IMR-90 (cell line): ENCODE data around the gene RHAG.

ENCODE experiments used
- BHLHE40 ChIP-seq: fragments of 150-350 bp; IDR thresholded peaks from 2 replicates; pipeline ENCODE4 v1.6.1; 2016; ENCODE audit warnings: mild to moderate bottlenecking, low read depth, low read length
- CEBPB ChIP-seq: IDR thresholded peaks from 2 replicates; pipeline ENCODE4 v1.6.1; 2012; ENCODE audit warnings: low read depth, low read length, improper control_type of control experiment
- CHD1 ChIP-seq: IDR thresholded peaks from 2 replicates; pipeline ENCODE4 v1.6.1; 2012; ENCODE audit warnings: low read depth, low read length, improper control_type of control experiment
- CTCF ChIP-seq: conservative IDR thresholded peaks from 2 replicates; pipeline ENCODE4 v1.5.1; 2012; ENCODE audit warnings: mild to moderate bottlenecking, low read depth, low read length, improper control_type of control experiment
- POLR2A ChIP-seq: IDR thresholded peaks from 2 replicates; pipeline ENCODE4 v1.6.1; 2012; ENCODE audit warnings: mild to moderate bottlenecking, low read depth, low read length
- RFX5 ChIP-seq: IDR thresholded peaks from 2 replicates; pipeline ENCODE4 v1.8.0; 2012; ENCODE audit warnings: low read depth, mild to moderate bottlenecking, low read length, moderate library complexity
- SMC3 ChIP-seq: fragments of 150-350 bp; IDR thresholded peaks from 2 replicates; pipeline ENCODE4 v1.6.1; 2016; ENCODE audit warnings: low read depth, mild to moderate bottlenecking, antibody characterized with exemption, low read length, moderate library complexity

- TF ChIP-seq POLR2A (no peak), SMC3 (no peak), CEBPB (no peak), CTCF (no peak), RFX5 (no peak), BHLHE40 (no peak), CHD1 (no peak)
Observed at GRCh38 chr6:49653942-49654341, 17.3 kb upstream of the RHAG start.
